Medulla oblongata (tissue), 1 donor: ENCODE results near the gene TPRG1.

Experiments
- DNase-seq: peaks from one replicate; pipeline ENCODE4 v3.0.0-alpha.2; 2015; ENCODE audit errors: extremely low spot score

Gene TPRG1

GRCh38 chr3:189166321-189166720, 5.5 kb upstream of the TPRG1 start:
- no peak for DNase-seq

DNA sequence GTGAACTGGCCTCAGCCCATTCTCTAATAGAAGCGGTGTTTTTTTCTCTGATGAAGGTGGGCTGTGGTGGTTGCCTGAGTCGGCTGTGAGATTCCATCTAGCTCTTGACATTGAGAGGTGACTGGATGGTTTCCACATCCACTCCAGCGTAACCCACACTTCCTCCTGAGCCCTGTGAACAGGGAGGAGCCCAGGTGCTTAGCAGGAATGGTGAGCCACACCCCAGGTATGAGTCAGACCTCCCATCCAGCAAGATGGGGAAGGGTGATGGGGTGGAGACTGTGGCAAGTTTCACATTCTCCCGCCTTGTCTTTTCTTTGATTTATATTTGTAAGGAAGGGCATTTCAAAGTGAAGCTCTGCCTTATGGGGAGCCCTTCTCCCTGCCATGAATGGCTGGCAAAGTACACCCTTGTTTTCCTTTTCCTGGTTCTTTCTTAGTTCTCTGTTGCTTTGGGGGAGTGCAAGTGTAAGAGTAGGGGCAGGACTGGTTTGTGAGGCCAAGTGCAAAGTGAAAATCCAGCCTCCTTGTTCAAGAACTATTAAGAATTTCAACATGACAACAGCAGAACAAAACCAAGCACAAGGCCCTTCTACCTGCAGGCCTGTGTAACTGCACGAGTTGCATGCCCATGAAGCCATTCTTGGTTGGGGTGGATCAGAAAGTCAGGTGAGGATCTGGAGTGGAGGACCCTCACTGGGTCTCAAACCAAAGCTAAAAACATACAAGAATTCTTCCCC, 4.6 kb upstream of the TPRG1 start:
- DNase-seq, result no peak

DNA sequence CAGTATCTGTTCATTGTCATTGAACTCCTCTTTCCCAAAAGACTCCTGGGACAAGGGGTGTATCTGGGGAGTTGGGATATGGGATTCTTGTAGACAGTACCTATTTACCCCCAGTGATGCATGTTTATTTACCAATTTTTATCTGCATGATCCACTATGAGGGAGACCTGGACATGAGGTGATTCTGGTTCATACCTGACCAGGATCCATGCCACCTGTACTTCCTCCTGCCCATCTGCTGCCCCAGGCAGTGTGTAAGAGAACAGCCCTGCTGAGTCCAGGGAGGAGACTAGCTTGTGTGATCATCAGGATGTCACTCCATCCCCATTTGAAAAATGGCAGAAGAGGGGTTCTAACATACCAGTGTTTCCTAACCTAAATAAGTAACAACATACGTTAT, 3.1 kb upstream of the TPRG1 start:
- no peak for DNase-seq

DNA sequence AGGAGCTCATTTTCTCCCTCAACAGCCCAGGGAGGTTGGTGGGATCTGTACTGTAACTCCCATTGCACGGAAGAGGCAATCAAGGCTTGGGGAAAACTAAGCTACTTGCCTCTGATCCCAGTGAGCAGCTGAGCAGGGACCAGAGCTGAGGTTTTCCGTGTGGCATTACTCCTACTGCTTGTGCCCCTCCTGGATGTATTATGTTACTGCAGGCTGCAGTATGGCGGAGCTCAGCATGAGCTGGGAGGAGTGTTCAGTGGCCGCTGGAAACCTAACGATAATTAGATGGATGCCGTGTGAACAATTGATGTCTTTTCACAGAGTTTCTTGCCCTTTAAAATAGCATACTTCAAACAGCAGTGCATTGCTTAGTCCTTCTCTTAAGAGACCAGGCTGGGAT, 2.0 kb upstream of the TPRG1 start:
- no peak for DNase-seq

- DNase-seq, result no peak
Measured at GRCh38 chr3:189170559-189170958, 1.2 kb upstream of the TPRG1 start.

GRCh38 chr3:189172668-189173419, 1.1 kb downstream of the TPRG1 start:
- DNase-seq, result no peak

GRCh38 chr3:189184566-189184965, 12.8 kb downstream of the TPRG1 start:
- no peak for DNase-seq

DNA sequence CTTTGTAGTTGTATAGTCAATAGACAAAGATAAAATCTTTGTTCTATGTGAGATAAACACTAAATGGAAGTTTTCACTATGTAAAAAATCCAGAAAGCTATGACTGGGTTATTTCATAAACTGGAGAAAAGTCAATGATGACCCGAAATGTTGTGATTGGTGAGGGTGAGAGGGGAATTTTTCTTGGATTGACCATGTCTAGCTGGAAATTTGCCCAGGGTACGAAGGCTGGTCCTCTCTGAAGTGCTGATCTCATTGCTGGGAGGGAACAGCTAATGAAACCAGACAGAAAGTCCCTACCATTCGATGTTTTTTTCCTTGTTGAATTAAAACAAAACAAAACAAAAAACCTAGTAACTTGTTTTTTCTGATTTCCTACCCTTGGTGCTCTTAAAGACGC, 14.3 kb downstream of the TPRG1 start:
- no peak for DNase-seq

DNA sequence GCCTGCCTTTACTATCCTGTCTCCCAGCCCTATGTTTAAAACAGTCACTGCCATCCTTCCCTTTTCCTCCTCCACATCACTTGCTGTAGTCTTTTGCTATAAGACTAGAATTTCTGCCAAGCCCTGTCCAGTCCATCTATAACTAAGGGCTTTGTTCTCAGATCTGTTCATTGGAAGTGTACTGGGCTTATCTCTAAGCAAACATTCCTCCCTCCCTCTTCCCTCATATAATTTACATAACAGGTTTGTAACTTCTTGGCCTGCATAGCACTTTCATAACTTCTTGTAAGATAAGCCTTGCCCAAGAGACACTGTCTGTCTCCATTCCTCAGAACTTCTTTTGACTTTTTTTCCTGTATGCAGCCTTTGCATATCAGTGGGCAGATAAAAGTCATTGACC, 16.7 kb downstream of the TPRG1 start:
- no peak for DNase-seq

- no peak for DNase-seq
Measured at GRCh38 chr3:189192725-189193124, 21.0 kb downstream of the TPRG1 start.

GRCh38 chr3:189195302-189195701, 23.5 kb downstream of the TPRG1 start:
- no peak for DNase-seq

DNA sequence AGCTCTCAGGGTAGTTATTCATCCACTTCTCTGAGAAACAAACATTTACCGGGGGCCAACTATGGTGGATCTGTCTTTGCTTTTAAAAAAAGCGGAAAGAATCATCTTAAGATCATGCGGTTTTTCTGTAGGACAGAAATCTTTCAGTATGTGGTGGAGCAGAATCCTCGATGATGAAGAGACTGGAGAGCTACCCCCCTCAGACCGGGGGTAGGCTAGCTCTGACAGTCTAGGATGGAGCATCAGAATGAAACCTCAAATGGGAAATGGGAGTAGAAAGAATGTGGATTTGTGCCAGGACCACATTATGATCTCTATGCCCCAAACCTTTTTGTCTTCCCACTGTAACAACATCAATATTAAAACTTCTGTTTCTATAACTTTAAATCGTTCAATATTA, 30.3 kb downstream of the TPRG1 start:
- peak; percentile 3 for DNase-seq

DNA sequence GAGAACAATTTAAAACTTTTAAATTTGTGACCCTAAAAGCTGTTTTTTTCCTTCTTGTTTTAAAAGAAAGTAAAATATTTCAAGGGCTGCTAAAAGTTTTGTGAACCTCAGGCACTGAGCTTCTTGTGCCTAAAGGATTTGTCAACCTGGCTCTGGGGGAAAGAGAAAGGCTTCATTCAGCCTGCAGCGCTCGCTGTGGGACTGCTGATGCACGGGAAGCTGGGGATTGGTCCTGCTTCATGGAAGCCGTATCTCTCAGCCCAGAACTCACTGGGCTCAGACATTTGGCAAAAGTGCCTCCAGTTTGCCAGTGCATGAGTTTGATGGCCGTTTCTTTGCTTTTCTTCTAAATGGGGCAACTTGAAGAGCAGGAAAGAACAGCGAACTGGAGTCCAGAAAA, 30.8 kb downstream of the TPRG1 start:
- DNase-seq, result peak; percentile 48

DNA sequence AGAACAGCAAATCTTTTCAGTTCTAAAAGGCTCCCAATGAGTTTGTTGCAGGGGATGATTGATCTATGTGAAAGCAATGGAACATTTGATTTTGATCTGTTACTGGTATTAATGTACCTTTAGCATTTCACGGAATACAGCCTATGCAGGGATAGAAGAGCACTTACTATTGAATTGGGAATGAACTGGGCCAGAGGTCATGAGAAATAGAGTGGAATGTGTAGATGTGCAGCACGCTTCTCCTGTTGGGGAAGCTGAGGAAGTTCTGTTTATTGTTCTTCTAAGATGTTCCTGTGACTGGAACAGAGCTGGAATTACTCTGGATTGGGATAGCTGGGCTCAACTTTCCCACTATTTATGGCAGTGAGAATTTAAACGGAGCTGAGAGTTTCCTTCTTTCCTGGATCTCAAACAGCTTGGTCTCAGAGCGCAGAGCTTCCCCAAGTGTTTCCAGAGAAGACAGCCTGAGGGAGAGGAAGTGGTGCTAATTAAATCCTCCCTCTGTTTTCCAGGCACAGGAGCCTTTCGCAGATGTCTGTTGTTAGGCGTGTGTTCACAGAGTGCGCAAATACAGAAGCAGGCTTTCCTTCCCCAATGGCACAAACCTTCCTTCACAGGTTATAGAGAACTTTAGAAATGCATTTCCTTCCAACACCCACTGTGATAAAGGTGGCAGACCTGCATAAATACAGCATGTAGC, 32.5 kb downstream of the TPRG1 start:
- no peak for DNase-seq

- no peak for DNase-seq
Measured at GRCh38 chr3:189204937-189205336, 33.2 kb downstream of the TPRG1 start.

- no peak for DNase-seq
Measured at GRCh38 chr3:189210251-189210770, 38.5 kb downstream of the TPRG1 start.

DNA sequence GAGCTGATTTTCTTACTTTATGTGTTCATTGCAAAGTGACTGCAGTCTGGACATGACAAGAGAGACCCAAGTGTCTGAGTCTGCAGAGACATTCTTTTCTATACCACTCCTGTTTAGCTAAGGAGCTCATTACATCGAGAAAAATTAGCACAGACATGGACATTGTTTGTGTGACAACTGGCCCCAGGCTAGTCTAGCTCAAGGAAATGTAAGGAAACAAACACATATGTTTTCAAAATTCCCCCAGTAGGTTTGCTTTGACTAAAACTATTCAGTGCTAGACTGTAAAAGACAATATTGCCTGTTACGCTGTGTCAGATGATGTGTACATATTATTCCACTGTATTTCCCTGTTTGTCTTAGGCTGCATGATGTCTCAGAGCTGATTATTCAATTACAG, 40.9 kb downstream of the TPRG1 start:
- no peak for DNase-seq

- no peak for DNase-seq
Measured at GRCh38 chr3:189214651-189215050, 42.9 kb downstream of the TPRG1 start.

DNA sequence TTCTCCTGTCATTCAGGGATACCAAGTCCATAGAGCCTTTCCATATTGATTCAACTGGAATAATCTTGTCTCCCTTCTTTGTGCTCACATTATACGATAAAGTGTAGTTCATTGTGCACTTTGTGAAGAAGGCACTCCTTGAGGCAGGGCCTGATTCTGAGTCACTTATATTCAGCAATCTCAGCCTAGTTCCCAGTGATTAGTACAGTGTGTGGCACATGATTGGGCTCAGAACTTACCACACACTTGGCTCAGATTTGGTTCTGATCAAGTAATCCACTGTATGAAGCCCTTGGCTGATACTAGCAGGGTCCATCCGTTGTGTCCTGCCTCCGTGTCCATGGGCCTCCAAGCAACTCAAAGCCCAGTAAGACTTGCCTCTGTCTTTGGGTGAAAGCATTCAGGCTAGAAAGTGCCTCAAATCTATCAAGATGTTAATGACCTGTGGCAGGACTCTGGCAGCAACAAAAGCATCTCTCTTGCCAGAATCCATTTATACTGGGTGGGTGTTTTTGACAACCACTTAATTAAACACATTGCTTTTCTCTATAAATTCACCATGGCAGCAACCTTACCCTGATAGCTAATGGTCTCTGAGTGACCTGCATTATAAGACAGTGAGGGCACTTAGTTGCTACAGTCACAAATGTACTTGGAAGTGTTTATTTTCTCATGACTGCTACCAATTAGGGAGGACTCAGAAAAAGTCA, 51.3 kb downstream of the TPRG1 start:
- DNase-seq, result no peak

DNA sequence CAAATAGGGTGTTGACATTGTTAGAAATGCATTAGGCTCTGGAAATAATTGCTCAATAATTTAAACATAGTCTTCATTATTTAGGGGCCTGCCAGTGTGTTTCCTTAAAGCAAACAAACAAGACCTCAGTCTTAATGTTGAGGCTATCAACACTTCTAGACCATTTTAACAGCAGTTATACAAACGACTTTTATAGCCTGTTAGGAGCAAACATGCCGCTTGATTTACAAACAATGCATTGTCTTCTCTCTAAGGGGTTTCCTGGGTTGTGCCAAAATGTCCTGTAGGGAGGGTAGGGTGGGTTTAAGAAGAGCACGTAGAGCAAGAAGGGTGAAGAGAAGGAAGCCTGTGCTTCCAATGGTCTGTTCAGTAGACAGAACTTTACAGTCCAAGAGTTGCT, 53.7 kb downstream of the TPRG1 start:
- no peak for DNase-seq

DNA sequence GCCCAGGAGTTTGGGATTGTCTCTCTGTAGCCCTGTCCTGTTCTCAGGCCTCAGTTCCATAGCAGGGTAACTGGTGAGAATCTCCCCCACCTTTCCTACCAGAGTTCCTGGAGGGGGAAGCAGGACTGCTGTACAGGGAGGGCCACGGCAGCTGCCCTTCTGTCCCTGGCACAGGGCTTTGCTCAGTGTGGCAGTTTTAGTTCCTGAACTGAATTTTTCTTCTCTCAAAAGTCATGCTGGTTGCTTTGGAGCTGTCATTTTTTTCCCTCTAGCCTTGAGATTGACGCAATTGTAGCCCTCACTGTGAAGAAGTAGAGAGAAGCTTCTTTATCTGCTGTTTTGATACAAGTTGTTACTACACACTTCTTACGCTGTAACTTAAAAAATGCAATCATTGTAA, 55.5 kb downstream of the TPRG1 start:
- no peak for DNase-seq
